Peyer's patch (tissue), 4 donors: Measurements from ENCODE around the gene BAG1.
A peak's percentile ranks its signal among the peaks of the same experiment; 100 is the strongest.

ENCODE experiments used
- CTCF ChIP-seq, 6 experiments: fragments of 450-650 bp in 4 of 6; fragments of 200-600 bp in 2 of 6; sonication (generic) in 1 of 6; IDR thresholded peaks; one replicate each; pipeline ENCODE4 v1.5.1; 2017 to 2019; ENCODE audit warnings: antibody characterized with exemption in 6 of 6, mild to moderate bottlenecking in 3 of 6, moderate library complexity in 1 of 6
- POLR2A ChIP-seq, 2 donors: fragments of 450-650 bp; IDR thresholded peaks; one replicate each; pipeline ENCODE4 v1.5.1; 2017; ENCODE audit warnings: antibody characterized with exemption in 2 of 2, mild to moderate bottlenecking in 2 of 2, moderate library complexity in 2 of 2

DNA sequence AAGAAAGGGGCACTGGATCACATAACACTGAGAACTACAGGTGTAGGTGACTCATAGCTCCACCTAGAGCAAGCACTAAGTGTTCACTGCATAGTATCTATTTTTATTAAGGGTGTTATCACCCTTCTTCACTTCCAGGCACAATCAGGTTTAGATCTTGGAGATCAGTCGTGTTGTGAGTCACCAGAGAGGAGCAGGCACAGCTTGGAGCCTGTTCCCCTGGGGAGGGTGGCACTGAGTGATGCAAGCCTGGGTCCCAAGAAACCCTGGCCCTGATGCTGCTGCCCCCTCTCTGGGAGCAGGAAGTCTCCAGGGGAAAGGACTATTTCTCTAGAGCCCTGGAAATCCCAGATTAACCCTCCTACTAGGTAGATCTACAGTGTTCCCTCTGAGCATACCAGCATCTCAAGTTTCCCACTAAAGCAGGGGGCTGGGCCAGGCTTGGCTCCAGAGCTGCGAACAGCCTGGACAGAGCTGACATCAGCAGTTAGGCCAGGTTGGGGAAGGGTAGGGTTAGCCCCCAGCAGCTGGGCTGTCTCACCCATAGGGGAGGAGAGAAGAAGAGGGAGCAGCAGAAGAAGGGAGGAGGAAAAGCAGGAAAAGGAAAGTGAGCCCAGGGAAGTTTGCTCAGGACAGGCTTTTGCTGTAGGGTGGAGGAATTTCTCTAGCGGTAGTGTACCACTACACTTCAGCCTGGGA is 52.7 kb downstream of the BAG1 start:
- TF ChIP-seq CTCF (IDR thresholded peaks at IDR 0.05) (peak in 2 of 6 experiments; percentile 2 to 27), POLR2A (IDR thresholded peaks at IDR 0.05) (peak in 1 of 2 donors; percentile 30)
